Esophagus (tissue), 2 donors: Measurements from ENCODE around the gene DMD. TPM values are rescaled to one million over a fixed set of nuclear protein-coding genes. Genes with fewer than 3 reads are reported as not detected.

ENCODE experiments used
- H3K27ac ChIP-seq, 2 donors: one replicate each; pipeline ENCODE4 v1.5.1; 2013; ENCODE audit warnings: low read depth in 2 of 2, mild to moderate bottlenecking in 2 of 2, inconsistent platforms in 1 of 2, low read length in 1 of 2, moderate library complexity in 1 of 2
- H3K27me3 ChIP-seq, 2 donors: one replicate each; pipeline ENCODE4 v1.6.1; 2013; ENCODE audit warnings: low read length in 2 of 2, control low read depth in 1 of 2, mild to moderate bottlenecking in 1 of 2; ENCODE audit not compliant: insufficient read depth in 2 of 2, control insufficient read depth in 1 of 2
- H3K36me3 ChIP-seq, 2 donors: one replicate each; pipeline ENCODE4 v1.6.1; 2013; ENCODE audit warnings: low read length in 1 of 2; ENCODE audit not compliant: control insufficient read depth in 2 of 2, insufficient read depth in 2 of 2
- H3K4me1 ChIP-seq, 2 donors: one replicate each; pipeline ENCODE4 v1.6.1; 2013; ENCODE audit warnings: low read length in 1 of 2; ENCODE audit not compliant: control insufficient read depth in 2 of 2, insufficient read depth in 2 of 2
- H3K4me3 ChIP-seq, 2 donors: one replicate each; pipeline ENCODE4 v1.5.1; 2013; ENCODE audit warnings: low read length in 2 of 2, mild to moderate bottlenecking in 2 of 2, low read depth in 1 of 2, moderate library complexity in 1 of 2
- H3K9me3 ChIP-seq, 2 donors: one replicate each; pipeline ENCODE4 v1.6.1; 2013; ENCODE audit warnings: mild to moderate bottlenecking in 2 of 2, low read depth in 1 of 2, low read length in 1 of 2, moderate library complexity in 1 of 2; ENCODE audit not compliant: control insufficient read depth in 2 of 2, insufficient read depth in 1 of 2
- WGBS, 2 donors: extraction: QIAGEN DNeasy Blood & Tissue Kit; methylation state at CpG; one replicate each; pipeline ENCODE4 v1.1.7; 2013; 5-methylcytosine and 5-hydroxymethylcytosine counted together
- polyA plus RNA-seq, 2 donors: library from polyadenylated mRNA; stranded (reverse); fragments of 200-250 nt; gene quantifications; one replicate each; pipeline ENCODE4 v1.2.3, GENCODE V29; 2013
- donor health status: healthy with polysubstance abuse.
- donor health status: Bipolar disorder and iron deficiency.

DMD gene
- polyA plus RNA-seq, 2 donors, result 2.4 to 3.6 TPM

GRCh38 chrX:31181377-31182000 is 2029.9 kb downstream of the DMD start:
- no peak overlapping the region for H3K27ac ChIP-seq
- no peak overlapping the region for H3K4me3 ChIP-seq
- 38 to 45% methylated on average over 4 of the region's 4 CpGs for WGBS, 2 donors
- no peaks in the 10 kb centered on the region for H3K27me3 ChIP-seq
- no peaks in the 10 kb centered on the region for H3K9me3 ChIP-seq
- H3K36me3 ChIP-seq, result no peaks in the 10 kb centered on the region
- H3K4me1 ChIP-seq, result no peaks in the 10 kb centered on the region

GRCh38 chrX:31179203-31179602 is 2032.1 kb downstream of the DMD start:
- H3K36me3 ChIP-seq, result no peaks in the 10 kb centered on the region
- H3K9me3 ChIP-seq, result no peaks in the 10 kb centered on the region
- no peaks in the 10 kb centered on the region for H3K4me1 ChIP-seq
- no peak overlapping the region for H3K27ac ChIP-seq
- H3K27me3 ChIP-seq, result no peaks in the 10 kb centered on the region
- no peak overlapping the region for H3K4me3 ChIP-seq
- WGBS, 2 donors, result 75 to 84% methylated on average over 4 of the region's 4 CpGs

GRCh38 chrX:31178769-31179125 is 2032.6 kb downstream of the DMD start:
- Histone ChIP-seq H3K27ac (no peak overlapping the region), H3K9me3 (no peaks in the 10 kb centered on the region), H3K27me3 (no peaks in the 10 kb centered on the region), H3K4me3 (no peak overlapping the region), H3K36me3 (no peaks in the 10 kb centered on the region), H3K4me1 (no peaks in the 10 kb centered on the region)
- 64 to 91% methylated on average over 2 of the region's 2 CpGs for WGBS, 2 donors

- no peak overlapping the region for H3K27ac ChIP-seq
- H3K27me3 ChIP-seq, result no peaks in the 10 kb centered on the region
- WGBS, 2 donors, result 67 to 86% methylated on average over 6 of the region's 6 CpGs
- no peaks in the 10 kb centered on the region for H3K9me3 ChIP-seq
- no peaks in the 10 kb centered on the region for H3K36me3 ChIP-seq
- no peaks in the 10 kb centered on the region for H3K4me1 ChIP-seq
- H3K4me3 ChIP-seq, result no peak overlapping the region
Observed at GRCh38 chrX:31178064-31178768, 2033.1 kb downstream of the DMD start.

- WGBS, 2 donors, result 66 to 82% methylated on average over 2 of the region's 2 CpGs
- H3K27ac ChIP-seq, result no peak overlapping the region
- no peaks in the 10 kb centered on the region for H3K4me1 ChIP-seq
- no peaks in the 10 kb centered on the region for H3K36me3 ChIP-seq
- H3K9me3 ChIP-seq, result no peaks in the 10 kb centered on the region
- H3K4me3 ChIP-seq, result no peak overlapping the region
- peaks cover 0 to 2% of the 10 kb centered on the region in 2 donors for H3K27me3 ChIP-seq
Observed at GRCh38 chrX:31170792-31171191, 2040.6 kb downstream of the DMD start.

- H3K36me3 ChIP-seq, result no peaks in the 10 kb centered on the region
- no peak overlapping the region for H3K4me3 ChIP-seq
- H3K27ac ChIP-seq, result no peak overlapping the region
- no peaks in the 10 kb centered on the region for H3K4me1 ChIP-seq
- H3K27me3 ChIP-seq, result peaks cover 0 to 2% of the 10 kb centered on the region in 2 donors
- H3K9me3 ChIP-seq, result no peaks in the 10 kb centered on the region
- 83 to 91% methylated on average over 2 of the region's 2 CpGs for WGBS, 2 donors
Observed at GRCh38 chrX:31168551-31168950, 2042.8 kb downstream of the DMD start.

GRCh38 chrX:31166832-31167231 is 2044.5 kb downstream of the DMD start:
- Histone ChIP-seq H3K27ac (no peak overlapping the region), H3K36me3 (no peaks in the 10 kb centered on the region), H3K4me3 (no peak overlapping the region), H3K4me1 (no peaks in the 10 kb centered on the region), H3K27me3 (peaks cover 0 to 2% of the 10 kb centered on the region in 2 donors), H3K9me3 (no peaks in the 10 kb centered on the region)
- 82 to 89% methylated on average over 5 of the region's 5 CpGs for WGBS, 2 donors

GRCh38 chrX:31166416-31166815 is 2044.9 kb downstream of the DMD start:
- H3K9me3 ChIP-seq, result no peaks in the 10 kb centered on the region
- 87 to 94% methylated on average over 5 of the region's 5 CpGs for WGBS, 2 donors
- peaks cover 0 to 2% of the 10 kb centered on the region in 2 donors for H3K27me3 ChIP-seq
- no peak overlapping the region for H3K4me3 ChIP-seq
- H3K27ac ChIP-seq, result no peak overlapping the region
- no peaks in the 10 kb centered on the region for H3K4me1 ChIP-seq
- H3K36me3 ChIP-seq, result no peaks in the 10 kb centered on the region

GRCh38 chrX:31165241-31166035 is 2045.9 kb downstream of the DMD start:
- Histone ChIP-seq H3K9me3 (no peaks in the 10 kb centered on the region), H3K4me3 (no peak overlapping the region), H3K4me1 (no peaks in the 10 kb centered on the region), H3K27me3 (peaks cover 0 to 2% of the 10 kb centered on the region in 2 donors), H3K27ac (no peak overlapping the region), H3K36me3 (no peaks in the 10 kb centered on the region)
- WGBS, 2 donors, result 46 to 68% methylated on average over 5 of the region's 5 CpGs
